H9 (cell line): ENCODE results near the gene FAM229B. TPM values are rescaled to one million over a fixed set of nuclear protein-coding genes. Genes with fewer than 3 reads are reported as not detected.

Experiments
- DNase-seq: peaks from one replicate; pipeline ENCODE4 v3.0.0-alpha.2; 2017
- H2AFZ ChIP-seq: one replicate; pipeline ENCODE4 v1.6.1; 2013; ENCODE audit warnings: mild to moderate bottlenecking, low read length, control low read depth, moderate library complexity
- H2AK5ac ChIP-seq: 2 replicates; pipeline ENCODE4 v1.6.1; 2013; ENCODE audit warnings: low read length, control low read depth, mixed read lengths; ENCODE audit not compliant: insufficient read length
- H2BK120ac ChIP-seq: one replicate; pipeline ENCODE4 v1.6.1; 2013; ENCODE audit warnings: low read depth, mild to moderate bottlenecking, low read length, control low read depth, inconsistent platforms; ENCODE audit not compliant: poor library complexity, severe bottlenecking
- H2BK12ac ChIP-seq: 2 replicates; pipeline ENCODE4 v1.6.1; 2013; ENCODE audit warnings: low read length, control low read depth, mixed read lengths, low read depth; ENCODE audit not compliant: insufficient read length
- H2BK15ac ChIP-seq: 2 replicates; pipeline ENCODE4 v1.6.1; 2013; ENCODE audit warnings: low read depth, low read length, control low read depth
- H2BK20ac ChIP-seq: one replicate; pipeline ENCODE4 v1.6.1; 2013; ENCODE audit warnings: low read depth, mild to moderate bottlenecking, low read length, control low read depth, inconsistent platforms; ENCODE audit not compliant: poor library complexity, severe bottlenecking
- H2BK5ac ChIP-seq: 2 replicates; pipeline ENCODE4 v1.6.1; 2013; ENCODE audit warnings: low read length, control low read depth, mixed read lengths; ENCODE audit not compliant: insufficient read length
- H3K14ac ChIP-seq: 2 replicates; pipeline ENCODE4 v1.6.1; 2013; ENCODE audit warnings: low read length, control low read depth; ENCODE audit not compliant: insufficient read depth
- H3K18ac ChIP-seq: 2 replicates; pipeline ENCODE4 v1.6.1; 2013; ENCODE audit warnings: low read depth, mild to moderate bottlenecking, mixed read lengths, low read length, control low read depth; ENCODE audit not compliant: insufficient read length
- H3K23ac ChIP-seq: 2 replicates; pipeline ENCODE4 v1.6.1; 2013; ENCODE audit warnings: low read length, control low read depth, mixed read lengths, low read depth; ENCODE audit not compliant: insufficient read length
- H3K23me2 ChIP-seq: 2 replicates; pipeline ENCODE4 v1.6.1; 2013; ENCODE audit warnings: low read depth, mild to moderate bottlenecking, mixed read lengths, low read length, control low read depth; ENCODE audit not compliant: insufficient read length, poor library complexity, severe bottlenecking
- H3K27ac ChIP-seq: 2 replicates; pipeline ENCODE4 v1.5.1; 2013; ENCODE audit warnings: low read length, control low read depth, mixed read lengths, low read depth; ENCODE audit not compliant: insufficient read length
- H3K27me3 ChIP-seq: 2 replicates; pipeline ENCODE4 v1.6.1; 2013; ENCODE audit warnings: low read length, control low read depth, inconsistent platforms; ENCODE audit not compliant: insufficient read depth
- H3K4ac ChIP-seq: 2 replicates; pipeline ENCODE4 v1.6.1; 2013; ENCODE audit warnings: low read depth, mild to moderate bottlenecking, control low read depth, inconsistent platforms, low read length, moderate library complexity
- H3K4me1 ChIP-seq: 2 replicates; pipeline ENCODE4 v1.6.1; 2013; ENCODE audit warnings: low read length, control low read depth, inconsistent platforms; ENCODE audit not compliant: insufficient read depth
- H3K4me2 ChIP-seq: 2 replicates; pipeline ENCODE4 v1.6.1; 2013; ENCODE audit warnings: low read length, control low read depth, mixed read lengths; ENCODE audit not compliant: insufficient read length, insufficient read depth
- H3K56ac ChIP-seq: 2 replicates; pipeline ENCODE4 v1.6.1; 2013; ENCODE audit warnings: low read depth, mild to moderate bottlenecking, mixed read lengths, low read length, control low read depth; ENCODE audit not compliant: insufficient read length
- H3K79me1 ChIP-seq: 2 replicates; pipeline ENCODE4 v1.6.1; 2013; ENCODE audit warnings: low read depth, mild to moderate bottlenecking, moderate library complexity, low read length, control low read depth, inconsistent platforms; ENCODE audit not compliant: insufficient read depth, poor library complexity, severe bottlenecking
- H3K79me2 ChIP-seq: 2 replicates; pipeline ENCODE4 v1.6.1; 2013; ENCODE audit warnings: low read length, control low read depth, inconsistent platforms; ENCODE audit not compliant: insufficient read depth
- H3K9ac ChIP-seq: 2 replicates; pipeline ENCODE4 v1.6.1; 2013; ENCODE audit warnings: low read length, control low read depth, mixed read lengths; ENCODE audit not compliant: insufficient read length; ENCODE audit errors: extremely low read depth
- H3K9me3 ChIP-seq: one replicate; pipeline ENCODE4 v1.6.1; 2013; ENCODE audit warnings: low read depth, low read length, inconsistent platforms; ENCODE audit not compliant: control insufficient read depth
- H3T11ph ChIP-seq: one replicate; pipeline ENCODE4 v1.6.1; 2013; ENCODE audit warnings: mild to moderate bottlenecking, low read length, control low read depth, inconsistent platforms
- H4K20me1 ChIP-seq: one replicate; pipeline ENCODE4 v1.6.1; 2013; ENCODE audit not compliant: control insufficient read depth, insufficient read length, insufficient read depth
- H4K5ac ChIP-seq: 2 replicates; pipeline ENCODE4 v1.6.1; 2013; ENCODE audit warnings: low read depth, mild to moderate bottlenecking, mixed read lengths, low read length, control low read depth; ENCODE audit not compliant: insufficient read length
- H4K8ac ChIP-seq: replicated peaks from 2 replicates; pipeline ENCODE4 v1.6.1; 2013; ENCODE audit warnings: low read length, control low read depth, mixed read lengths, low read depth; ENCODE audit not compliant: insufficient read length
- H4K91ac ChIP-seq: 2 replicates; pipeline ENCODE4 v1.6.1; 2013; ENCODE audit warnings: low read depth, mild to moderate bottlenecking, moderate library complexity, mixed read lengths, low read length, control low read depth; ENCODE audit not compliant: insufficient read length
- H3K27ac Mint-ChIP-seq, 3 experiments: 2 replicates in 2 of 3; 3 replicates in 1 of 3; pipeline ENCODE4 v1.8.0; 2020 to 2021; ENCODE audit warnings: mixed read lengths in 3 of 3, mild to moderate bottlenecking in 1 of 3, moderate library complexity in 1 of 3
- H3K27me3 Mint-ChIP-seq: 2 replicates; pipeline ENCODE4 v1.8.0; 2021; ENCODE audit warnings: low read depth, mild to moderate bottlenecking, moderate library complexity, mixed read lengths
- H3K36me3 Mint-ChIP-seq, 3 experiments: 2 replicates in 2 of 3; 3 replicates in 1 of 3; pipeline ENCODE4 v1.8.0; 2020 to 2021; ENCODE audit warnings: low read depth in 3 of 3, mixed read lengths in 3 of 3; ENCODE audit not compliant: insufficient read depth in 1 of 3
- H3K4me1 Mint-ChIP-seq, 2 experiments: 2 replicates each; pipeline ENCODE4 v1.8.0; 2020; ENCODE audit warnings: mixed read lengths in 2 of 2
- H3K4me3 Mint-ChIP-seq, 2 experiments: 2 replicates in 1 of 2; 3 replicates in 1 of 2; pipeline ENCODE4 v1.8.0; 2020 to 2021; ENCODE audit warnings: mild to moderate bottlenecking in 2 of 2, mixed read lengths in 2 of 2, moderate library complexity in 1 of 2
- H3K9me3 Mint-ChIP-seq, 2 experiments: 2 replicates in 1 of 2; 3 replicates in 1 of 2; pipeline ENCODE4 v1.8.0; 2020; ENCODE audit warnings: mild to moderate bottlenecking in 2 of 2, mixed read lengths in 2 of 2, moderate library complexity in 1 of 2
- WGBS: extraction: QIAGEN DNeasy Blood & Tissue Kit; methylation state at CpG from one replicate; pipeline ENCODE4 v1.1.7; 2013; ENCODE audit warnings: missing lambda C conversion rate, low lambda C conversion rate, mixed read lengths; ENCODE audit not compliant: insufficient read length; ENCODE audit errors: extremely low coverage; 5-methylcytosine and 5-hydroxymethylcytosine counted together
- total RNA-seq: library from RNA; stranded (reverse); gene quantifications from 2 replicates; pipeline ENCODE4 v1.2.1, GENCODE V29; 2021
- TF ChIP-seq, protein P1 (sequence below): fragments of 200-600 bp; sonication (generic); conservative IDR thresholded peaks from 3 replicates; pipeline ENCODE4 v1.8.0; 2021; ENCODE audit warnings: antibody characterized with exemption, mild to moderate bottlenecking

Gene FAM229B
- total RNA-seq, 1 experiment from 2014 or later, result 8.2 TPM

DNA sequence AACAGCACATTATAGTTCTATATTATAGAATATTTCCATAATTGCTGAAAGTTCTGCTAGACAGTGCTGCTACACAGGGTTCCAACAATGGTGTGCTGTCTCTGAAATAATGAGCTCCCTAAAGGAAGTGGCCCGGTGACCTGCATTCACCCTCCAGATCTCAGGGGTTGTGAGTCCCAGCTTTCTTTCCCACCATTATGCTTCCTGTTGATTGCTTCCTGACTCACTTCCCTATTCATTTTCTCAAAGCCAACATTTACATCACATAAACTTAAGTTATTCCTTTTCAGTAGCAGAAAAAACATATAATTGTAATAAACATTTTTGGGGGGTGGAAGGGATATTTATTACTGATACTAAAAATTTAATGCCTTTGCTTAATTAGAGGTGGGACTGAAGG is 46.4 kb upstream of the FAM229B start:
- H3K14ac ChIP-seq, result no peak overlapping the region
- no peak overlapping the region for H2AFZ ChIP-seq
- no peaks in the 10 kb centered on the region for H3K79me2 ChIP-seq
- Mint-ChIP-seq H3K4me1 (peaks cover 0 to 3% of the 10 kb centered on the region in 2 experiments; a peak in 2 of 4 replicates), H3K27me3 (no peaks in the 10 kb centered on the region; the same call in 1 of the 2 replicates), H3K9me3 (no peaks in the 10 kb centered on the region), H3K36me3 (no peaks in the 10 kb centered on the region; a peak in 1 of 7 replicates), H3K4me3 (no peak overlapping the region), H3K27ac (no peak overlapping the region)
- no peak overlapping the region for H2AK5ac ChIP-seq
- no peak overlapping the region for H3K18ac ChIP-seq
- no peak overlapping the region for H3K4me2 ChIP-seq
- H4K5ac ChIP-seq, result no peak overlapping the region
- H3K56ac ChIP-seq, result no peak overlapping the region
- no peak overlapping the region for H2BK120ac ChIP-seq
- no peak overlapping the region for H4K91ac ChIP-seq
- no peak overlapping the region for H3T11ph ChIP-seq
- H4K8ac ChIP-seq, result no peak overlapping the region
- no peak overlapping the region for H2BK5ac ChIP-seq
- no peak overlapping the region for H3K4ac ChIP-seq
- H4K20me1 ChIP-seq, result no peaks in the 10 kb centered on the region
- no peak for DNase-seq
- H3K9ac ChIP-seq, result no peak overlapping the region
- no peaks in the 10 kb centered on the region for H3K27me3 ChIP-seq
- H2BK20ac ChIP-seq, result no peak overlapping the region
- H3K4me1 ChIP-seq, result peaks cover 4% of the 10 kb centered on the region; the same call in 1 of the 2 replicates
- no peaks in the 10 kb centered on the region for H3K79me1 ChIP-seq
- H2BK12ac ChIP-seq, result no peak overlapping the region
- H3K23ac ChIP-seq, result no peak overlapping the region
- no CpG with 5 or more reads among the region's 1 CpG for WGBS
- H3K27ac ChIP-seq, result no peak overlapping the region
- TF ChIP-seq, protein P1, sequence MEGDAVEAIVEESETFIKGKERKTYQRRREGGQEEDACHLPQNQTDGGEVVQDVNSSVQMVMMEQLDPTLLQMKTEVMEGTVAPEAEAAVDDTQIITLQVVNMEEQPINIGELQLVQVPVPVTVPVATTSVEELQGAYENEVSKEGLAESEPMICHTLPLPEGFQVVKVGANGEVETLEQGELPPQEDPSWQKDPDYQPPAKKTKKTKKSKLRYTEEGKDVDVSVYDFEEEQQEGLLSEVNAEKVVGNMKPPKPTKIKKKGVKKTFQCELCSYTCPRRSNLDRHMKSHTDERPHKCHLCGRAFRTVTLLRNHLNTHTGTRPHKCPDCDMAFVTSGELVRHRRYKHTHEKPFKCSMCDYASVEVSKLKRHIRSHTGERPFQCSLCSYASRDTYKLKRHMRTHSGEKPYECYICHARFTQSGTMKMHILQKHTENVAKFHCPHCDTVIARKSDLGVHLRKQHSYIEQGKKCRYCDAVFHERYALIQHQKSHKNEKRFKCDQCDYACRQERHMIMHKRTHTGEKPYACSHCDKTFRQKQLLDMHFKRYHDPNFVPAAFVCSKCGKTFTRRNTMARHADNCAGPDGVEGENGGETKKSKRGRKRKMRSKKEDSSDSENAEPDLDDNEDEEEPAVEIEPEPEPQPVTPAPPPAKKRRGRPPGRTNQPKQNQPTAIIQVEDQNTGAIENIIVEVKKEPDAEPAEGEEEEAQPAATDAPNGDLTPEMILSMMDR, result no peak
- H3K23me2 ChIP-seq, result no peaks in the 10 kb centered on the region
- H3K9me3 ChIP-seq, result no peaks in the 10 kb centered on the region
- no peak overlapping the region for H2BK15ac ChIP-seq
